ENCODE results near the gene MSI2. TPM values are rescaled to one million over a fixed set of nuclear protein-coding genes. Genes with fewer than 3 reads are reported as not detected.

Gene MSI2
- total and polyA plus RNA-seq, 7 donors, result 37.6 to 133 (median 87.1) TPM

- Histone ChIP-seq H3K27ac (no peak overlapping the region), H3K27me3 (ENCODE audit: insufficient read depth in 3 of 3, low read length in 2 of 3) (no peaks in the 10 kb centered on the region), H3K9me3 (no peaks in the 10 kb centered on the region), H3K36me3 (ENCODE audit: insufficient read depth in 1 of 2, low read depth in 1 of 2) (no peaks in the 10 kb centered on the region), H3K4me3 (no peak overlapping the region), H3K4me1 (peaks cover 11% of the 10 kb centered on the region)
- WGBS, 3 donors, result 85 to 89% (median 89%) methylated on average over 7 of the region's 7 CpGs
- TF ChIP-seq, protein P1, sequence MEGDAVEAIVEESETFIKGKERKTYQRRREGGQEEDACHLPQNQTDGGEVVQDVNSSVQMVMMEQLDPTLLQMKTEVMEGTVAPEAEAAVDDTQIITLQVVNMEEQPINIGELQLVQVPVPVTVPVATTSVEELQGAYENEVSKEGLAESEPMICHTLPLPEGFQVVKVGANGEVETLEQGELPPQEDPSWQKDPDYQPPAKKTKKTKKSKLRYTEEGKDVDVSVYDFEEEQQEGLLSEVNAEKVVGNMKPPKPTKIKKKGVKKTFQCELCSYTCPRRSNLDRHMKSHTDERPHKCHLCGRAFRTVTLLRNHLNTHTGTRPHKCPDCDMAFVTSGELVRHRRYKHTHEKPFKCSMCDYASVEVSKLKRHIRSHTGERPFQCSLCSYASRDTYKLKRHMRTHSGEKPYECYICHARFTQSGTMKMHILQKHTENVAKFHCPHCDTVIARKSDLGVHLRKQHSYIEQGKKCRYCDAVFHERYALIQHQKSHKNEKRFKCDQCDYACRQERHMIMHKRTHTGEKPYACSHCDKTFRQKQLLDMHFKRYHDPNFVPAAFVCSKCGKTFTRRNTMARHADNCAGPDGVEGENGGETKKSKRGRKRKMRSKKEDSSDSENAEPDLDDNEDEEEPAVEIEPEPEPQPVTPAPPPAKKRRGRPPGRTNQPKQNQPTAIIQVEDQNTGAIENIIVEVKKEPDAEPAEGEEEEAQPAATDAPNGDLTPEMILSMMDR (IDR thresholded peaks at IDR 0.05), result no peak
- DNase-seq (no peak), ATAC-seq (no peak)
- intact Hi-C loops (cut with DNase I), result no loop called here
These were observed 305.9 kb downstream of the MSI2 start for GRCh38 chr17:57562184-57562698.

GRCh38 chr17:57563958-57564357 lies 307.6 kb downstream of the MSI2 start:
- Histone ChIP-seq H3K4me3 (no peak overlapping the region), H3K4me1 (no peaks in the 10 kb centered on the region), H3K9me3 (no peaks in the 10 kb centered on the region), H3K36me3 (ENCODE audit: insufficient read depth in 1 of 2, low read depth in 1 of 2) (no peaks in the 10 kb centered on the region), H3K27ac (no peak overlapping the region), H3K27me3 (ENCODE audit: insufficient read depth in 3 of 3, low read length in 2 of 3) (no peaks in the 10 kb centered on the region)
- intact Hi-C loops (cut with DNase I), result no loop called here
- WGBS, 3 donors, result 76 to 86% (median 81%) methylated on average over 8 of the region's 8 CpGs
- DNase-seq (no peak), ATAC-seq (no peak)
- TF ChIP-seq, protein P1 (IDR thresholded peaks at IDR 0.05), result no peak

GRCh38 chr17:57565176-57565575 lies 308.9 kb downstream of the MSI2 start:
- H3K27ac ChIP-seq, result no peak overlapping the region
- no peak overlapping the region for H3K4me3 ChIP-seq
- 88 to 92% (median 88%) methylated on average over 6 of the region's 6 CpGs for WGBS, 3 donors
- H3K9me3 ChIP-seq, result no peaks in the 10 kb centered on the region
- DNase-seq (no peak), ATAC-seq (no peak)
- no peaks in the 10 kb centered on the region for H3K4me1 ChIP-seq
- H3K36me3 ChIP-seq (ENCODE audit: insufficient read depth in 1 of 2, low read depth in 1 of 2), result no peaks in the 10 kb centered on the region
- no peaks in the 10 kb centered on the region for H3K27me3 ChIP-seq (ENCODE audit: insufficient read depth in 3 of 3, low read length in 2 of 3)
- intact Hi-C loops (cut with DNase I), result no loop called here
- TF ChIP-seq, protein P1 (IDR thresholded peaks at IDR 0.05), result no peak

GRCh38 chr17:57566721-57567120 lies 310.4 kb downstream of the MSI2 start:
- intact Hi-C loops (cut with DNase I), result no loop called here

More at GRCh38 chr17:57566721-57567120, 310.4 kb downstream of the MSI2 start:
- peaks cover 12% of the 10 kb centered on the region for H3K4me1 ChIP-seq
- 94 to 96% (median 94%) methylated on average over 9 of the region's 9 CpGs for WGBS, 3 donors
- no peak overlapping the region for H3K4me3 ChIP-seq
- H3K36me3 ChIP-seq (ENCODE audit: insufficient read depth in 1 of 2, low read depth in 1 of 2), result no peaks in the 10 kb centered on the region
- H3K27ac ChIP-seq, result no peak overlapping the region
- H3K9me3 ChIP-seq, result no peaks in the 10 kb centered on the region
- TF ChIP-seq, protein P1 (IDR thresholded peaks at IDR 0.05), result no peak
- H3K27me3 ChIP-seq (ENCODE audit: insufficient read depth in 3 of 3, low read length in 2 of 3), result no peaks in the 10 kb centered on the region
- ATAC-seq (no peak), DNase-seq (no peak)

Measured in psoas muscle (tissue), 8 donors.